NT2/D1 (cell line): ENCODE measurements around the gene FMC1.

Experiments
- SUZ12 ChIP-seq: IDR thresholded peaks from 2 replicates; pipeline ENCODE4 v1.6.1; 2011; ENCODE audit not compliant: insufficient read length, insufficient read depth; ENCODE audit errors: extremely low read depth
- YY1 ChIP-seq: IDR thresholded peaks from 2 replicates; pipeline ENCODE4 v1.6.1; 2011; ENCODE audit not compliant: insufficient read length, insufficient read depth

DNA sequence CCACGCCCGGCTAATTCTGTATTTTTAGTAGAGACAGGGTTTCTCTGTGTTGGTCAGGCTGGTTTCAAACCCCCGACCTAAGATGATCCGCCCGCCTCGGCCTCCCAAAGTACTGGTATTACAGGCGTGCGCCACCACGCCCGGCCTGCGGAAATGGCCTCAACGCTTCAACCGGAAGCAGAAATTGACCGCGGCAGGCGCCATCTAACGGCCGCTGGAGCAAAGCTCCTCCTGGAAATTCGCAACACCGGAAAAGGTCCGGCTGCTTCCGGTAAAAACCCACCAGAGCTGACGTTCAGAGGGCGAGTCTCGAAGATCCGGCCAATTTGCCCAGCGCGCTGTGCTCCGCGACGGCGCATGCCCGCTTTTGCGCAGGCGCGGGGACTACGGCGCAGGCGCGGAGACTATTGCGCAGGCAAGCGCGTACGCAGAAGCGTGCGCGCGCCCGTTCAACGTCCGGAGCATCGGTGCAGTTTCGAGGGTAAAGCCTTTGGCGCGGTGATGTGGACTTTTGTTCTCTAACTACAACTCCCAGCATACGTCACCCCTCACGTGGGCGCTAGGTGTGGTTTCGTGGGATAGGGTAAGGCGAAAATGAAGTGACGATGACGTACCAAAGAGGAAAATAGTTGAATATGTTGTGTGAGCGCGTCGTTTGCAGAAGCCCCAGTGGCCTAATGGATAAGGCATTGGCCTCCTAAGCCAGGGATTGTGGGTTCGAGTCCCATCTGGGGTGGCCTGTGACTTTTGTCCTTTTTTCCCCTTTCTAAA, 915 bp upstream of the FMC1 start:
- TF ChIP-seq YY1 = no peak
- no peak for TF ChIP-seq SUZ12
